Cardiac fibroblast (primary cell): Measurements from ENCODE around the gene MPPED1.

ENCODE experiments used
- DNase-seq, 2 donors: peaks; one replicate each; pipeline versions ENCODE4 v3.0.0 to v3.0.0-alpha.2; 2010; ENCODE audit warnings: low read depth in 2 of 2
- H3K4me3 ChIP-seq, 2 donors: replicated peaks in 1 of 2; 1 replicate in 1 of 2; 2 replicates in 1 of 2; pipeline ENCODE4 v1.5.1; 2011; ENCODE audit warnings: low read depth in 2 of 2, low read length in 2 of 2, mild to moderate bottlenecking in 2 of 2, moderate library complexity in 1 of 2
- CTCF ChIP-seq: IDR thresholded peaks from one replicate; pipeline ENCODE4 v1.5.1; 2011; ENCODE audit warnings: low read depth, mild to moderate bottlenecking, low read length, inconsistent platforms

Gene MPPED1

GRCh38 chr22:43543522-43544288 lies 131.9 kb downstream of the MPPED1 start:
- DNase-seq, result no peak
- no peak overlapping the region for H3K4me3 ChIP-seq

DNA sequence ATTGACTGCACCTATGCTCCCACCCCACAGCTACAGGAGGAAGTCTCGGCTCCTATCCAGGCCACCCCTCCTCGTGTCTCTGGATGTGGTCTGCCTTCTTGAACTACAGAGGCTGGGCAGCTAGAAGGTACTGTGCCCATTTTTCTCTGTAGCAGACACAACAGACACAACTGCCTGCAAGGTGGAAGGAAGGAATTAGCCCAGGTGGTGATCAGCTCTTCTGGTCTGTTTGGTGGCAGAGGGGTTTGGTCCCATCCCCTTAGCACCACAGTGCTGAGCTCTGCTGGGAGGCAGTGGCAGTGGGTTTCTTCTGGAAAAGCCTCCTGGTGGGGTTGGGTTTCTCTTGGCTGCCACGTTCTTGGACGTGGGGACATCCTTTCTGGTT lies 132.5 kb downstream of the MPPED1 start:
- DNase-seq, result no peak
- no peak overlapping the region for H3K4me3 ChIP-seq
- no peak for TF ChIP-seq CTCF

More at GRCh38 chr22:43543522-43544288, 131.9 kb downstream of the MPPED1 start:
- no peak for TF ChIP-seq CTCF

DNA sequence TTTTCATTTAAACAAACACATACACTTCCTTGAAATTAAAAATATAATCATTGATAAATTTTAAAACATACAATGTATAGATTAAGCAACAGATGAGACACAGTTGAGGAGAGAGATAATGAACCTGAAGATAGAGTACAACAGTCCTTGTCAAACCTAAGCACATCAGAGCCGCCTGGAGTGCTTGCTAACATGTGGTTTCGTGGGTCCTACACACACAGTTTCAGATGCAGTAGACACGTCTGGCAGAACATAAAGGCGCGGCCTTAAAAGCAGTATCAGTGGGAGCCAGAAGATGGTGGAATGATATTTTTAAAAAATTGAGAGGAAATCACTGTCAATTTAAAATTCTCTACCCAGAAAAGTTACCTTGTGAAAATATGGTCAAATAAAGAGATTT lies 134.4 kb downstream of the MPPED1 start:
- no peak for TF ChIP-seq CTCF
- DNase-seq, result no peak
- H3K4me3 ChIP-seq, result no peak overlapping the region

GRCh38 chr22:43550024-43550620 lies 138.3 kb downstream of the MPPED1 start:
- DNase-seq, result no peak

DNA sequence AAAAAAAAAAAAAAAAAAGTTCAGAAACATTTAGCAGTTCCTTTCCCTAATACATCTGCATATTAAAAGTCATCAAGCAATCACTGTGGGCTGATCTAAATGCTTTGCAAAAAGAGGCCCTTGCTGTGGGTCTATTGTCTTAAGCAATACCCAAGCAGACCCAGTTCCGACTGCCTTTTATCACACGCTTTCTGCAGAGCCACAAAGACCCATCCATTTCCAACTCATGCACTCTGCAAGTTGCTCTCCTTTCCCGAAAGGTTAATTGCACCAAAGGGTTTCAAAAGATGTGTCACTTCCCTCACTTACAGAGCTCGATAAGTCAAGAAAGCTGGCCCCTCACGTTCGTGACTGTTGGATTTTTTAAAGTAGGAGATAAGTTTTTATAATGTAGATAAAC lies 138.9 kb downstream of the MPPED1 start:
- no peak for DNase-seq
- no peak overlapping the region for H3K4me3 ChIP-seq
- no peak for TF ChIP-seq CTCF

More at GRCh38 chr22:43550024-43550620, 138.3 kb downstream of the MPPED1 start:
- H3K4me3 ChIP-seq, result no peak overlapping the region
- no peak for TF ChIP-seq CTCF

GRCh38 chr22:43553451-43554258 lies 141.8 kb downstream of the MPPED1 start:
- DNase-seq, result no peak
- no peak for TF ChIP-seq CTCF
- H3K4me3 ChIP-seq, result no peak overlapping the region
